HUDEP-2 (cell line): ENCODE results near the gene LRP1B.

Source experiments
- DNase-seq, 76 experiments: peaks; one replicate each; lab custom pipeline; 2025; ENCODE audit not compliant: unreplicated experiment in 76 of 76; lab: John Stamatoyannopoulos, UW

Gene LRP1B

GRCh38 chr2:141709756-141710155 is 421.1 kb downstream of the LRP1B start:
- no peak for DNase-seq

DNA sequence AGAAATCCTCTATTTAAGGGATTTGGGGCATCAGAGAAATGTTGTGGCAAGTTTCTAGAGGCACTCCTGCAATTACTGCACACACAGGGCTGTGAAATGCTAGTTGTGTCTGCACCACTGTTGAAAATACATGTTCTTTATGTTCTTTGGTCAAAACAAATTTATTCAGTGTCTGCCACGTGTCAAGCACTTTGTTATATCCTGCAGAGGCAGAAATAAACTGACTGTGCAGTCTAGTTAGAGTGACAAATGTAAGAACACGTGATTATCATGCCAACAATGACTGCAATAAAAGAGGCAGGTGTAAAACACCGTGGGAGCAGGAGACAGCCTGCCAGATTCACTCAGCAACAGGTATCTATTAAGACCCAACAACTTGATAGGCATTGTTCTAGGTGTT is 423.3 kb downstream of the LRP1B start:
- no peak for DNase-seq

GRCh38 chr2:141704541-141704940 is 426.3 kb downstream of the LRP1B start:
- DNase-seq, result peak in 1 of 76 experiments; percentile 1

- DNase-seq, result no peak
Observed at GRCh38 chr2:141703501-141703900, 427.3 kb downstream of the LRP1B start.

- DNase-seq, result no peak
Observed at GRCh38 chr2:141701618-141702017, 429.2 kb downstream of the LRP1B start.

DNA sequence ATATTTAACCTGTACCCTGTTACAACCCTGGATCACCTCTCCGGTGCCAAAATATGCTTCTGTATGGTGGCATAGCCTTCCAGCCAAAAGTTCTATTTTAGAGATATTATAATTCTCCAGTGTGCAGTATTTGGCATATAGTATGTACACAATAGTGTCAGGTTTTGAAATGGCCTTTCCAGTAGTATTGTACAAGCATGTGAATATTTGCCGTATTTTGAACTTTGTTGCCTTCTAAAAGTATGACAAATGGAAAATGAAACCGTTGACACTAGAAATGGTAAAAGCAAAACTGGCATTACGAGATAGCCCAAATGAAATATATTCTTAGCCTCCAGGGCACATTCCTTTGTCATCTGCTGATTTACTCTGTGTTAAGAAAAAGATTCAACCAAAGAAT is 431.2 kb downstream of the LRP1B start:
- DNase-seq, result no peak

- DNase-seq, result no peak
Observed at GRCh38 chr2:141698500-141698899, 432.3 kb downstream of the LRP1B start.

DNA sequence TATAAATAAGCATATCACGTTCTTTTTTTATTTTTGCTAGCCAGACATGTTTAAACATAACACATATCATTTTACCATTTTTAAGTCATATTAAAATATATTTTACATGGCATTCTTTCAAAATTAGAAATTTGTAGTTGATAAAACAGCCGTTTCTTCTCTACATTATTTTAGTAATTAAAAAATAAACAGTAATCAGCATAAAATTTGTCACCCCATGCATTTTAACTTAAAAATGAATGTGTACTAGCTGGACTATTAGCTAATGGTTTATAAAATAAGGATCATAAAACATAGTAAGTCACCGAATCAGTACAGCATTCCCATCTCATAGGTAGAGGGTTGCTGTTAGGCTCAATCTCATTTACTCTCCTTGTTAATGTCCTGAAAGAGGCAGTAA is 433.8 kb downstream of the LRP1B start:
- no peak for DNase-seq

GRCh38 chr2:141694180-141694579 is 436.6 kb downstream of the LRP1B start:
- no peak for DNase-seq

DNA sequence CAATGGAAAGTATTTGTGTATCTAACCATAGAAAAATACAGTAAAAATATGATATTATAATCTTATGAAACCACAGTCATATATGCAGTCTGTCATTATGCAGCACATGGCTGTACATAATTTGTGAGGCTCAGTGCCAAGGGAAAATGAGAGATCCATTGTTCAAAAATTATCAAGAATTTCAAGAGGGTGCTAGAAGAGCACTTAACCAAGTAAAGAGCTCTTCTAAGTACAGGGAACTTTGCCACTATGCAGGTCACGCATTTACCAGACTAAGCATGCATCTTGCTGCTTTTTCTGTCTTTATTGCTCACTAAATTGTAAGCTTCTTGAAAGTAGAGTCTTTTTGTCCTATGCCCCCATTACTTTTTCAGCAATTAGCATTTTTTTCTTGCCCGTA is 438.0 kb downstream of the LRP1B start:
- no peak for DNase-seq

GRCh38 chr2:141676139-141676538 is 454.7 kb downstream of the LRP1B start:
- DNase-seq, result no peak

GRCh38 chr2:141666191-141666590 is 464.6 kb downstream of the LRP1B start:
- no peak for DNase-seq

DNA sequence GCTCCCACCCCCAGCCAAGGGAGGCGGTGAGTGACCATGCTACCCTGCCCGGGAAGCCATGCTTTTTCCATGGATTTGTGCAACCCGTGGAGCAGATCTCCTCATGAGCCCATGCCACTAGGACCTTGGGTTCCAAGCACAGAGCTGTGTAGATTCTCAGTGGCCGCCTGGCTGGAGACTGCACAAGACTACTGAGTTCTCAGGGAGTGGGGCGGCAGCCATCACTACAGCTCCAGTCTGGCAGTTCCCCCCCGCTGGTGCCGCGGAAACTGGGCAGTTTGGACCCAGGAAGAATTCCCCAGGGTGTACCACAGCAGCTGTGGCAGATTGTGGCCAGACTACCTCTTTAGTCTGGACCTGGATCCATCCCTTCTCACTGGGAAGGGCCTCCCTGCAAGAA is 470.6 kb downstream of the LRP1B start:
- no peak for DNase-seq

GRCh38 chr2:141654311-141654710 is 476.5 kb downstream of the LRP1B start:
- no peak for DNase-seq

DNA sequence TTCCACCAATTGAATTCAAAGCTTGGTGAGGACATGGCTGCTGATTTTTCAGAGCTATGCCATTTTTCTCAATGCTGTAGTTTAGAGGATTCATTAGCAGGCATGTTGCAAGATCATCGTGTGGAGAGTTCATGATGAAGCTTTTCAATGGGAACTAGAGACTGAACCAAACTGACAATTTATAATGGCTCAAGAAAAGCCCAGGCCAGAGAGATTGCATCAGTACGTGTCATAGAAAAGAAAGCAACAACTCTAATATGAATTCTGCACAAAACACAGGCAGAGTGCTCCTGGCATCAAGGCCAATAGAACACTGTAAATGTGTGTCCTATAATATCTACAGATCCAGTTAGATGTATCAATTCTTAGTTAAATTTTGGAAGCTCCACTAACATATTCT is 477.6 kb downstream of the LRP1B start:
- DNase-seq, result no peak

- no peak for DNase-seq
Observed at GRCh38 chr2:141652308-141652707, 478.5 kb downstream of the LRP1B start.

DNA sequence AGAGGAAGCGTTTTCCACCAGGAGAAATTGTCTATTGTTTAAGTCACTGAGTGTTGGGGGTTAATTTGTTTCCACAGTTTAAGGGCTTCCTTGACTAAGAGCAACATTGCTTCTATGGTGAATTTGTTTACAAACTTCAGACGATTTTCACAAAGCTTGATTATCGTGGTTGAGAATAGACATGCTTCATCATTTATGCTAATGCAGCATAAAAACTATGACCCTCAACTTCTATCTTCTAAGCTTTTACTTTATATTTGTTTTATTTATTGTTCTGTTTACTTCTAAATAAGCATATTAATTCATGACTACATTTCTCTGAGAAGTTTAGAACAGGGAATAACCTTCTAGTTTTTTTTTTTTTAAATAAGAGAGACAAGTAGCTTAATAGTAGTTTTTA is 483.5 kb downstream of the LRP1B start:
- no peak for DNase-seq

- no peak for DNase-seq
Observed at GRCh38 chr2:141641462-141641861, 489.4 kb downstream of the LRP1B start.

GRCh38 chr2:141639809-141640208 is 491.0 kb downstream of the LRP1B start:
- DNase-seq, result no peak

DNA sequence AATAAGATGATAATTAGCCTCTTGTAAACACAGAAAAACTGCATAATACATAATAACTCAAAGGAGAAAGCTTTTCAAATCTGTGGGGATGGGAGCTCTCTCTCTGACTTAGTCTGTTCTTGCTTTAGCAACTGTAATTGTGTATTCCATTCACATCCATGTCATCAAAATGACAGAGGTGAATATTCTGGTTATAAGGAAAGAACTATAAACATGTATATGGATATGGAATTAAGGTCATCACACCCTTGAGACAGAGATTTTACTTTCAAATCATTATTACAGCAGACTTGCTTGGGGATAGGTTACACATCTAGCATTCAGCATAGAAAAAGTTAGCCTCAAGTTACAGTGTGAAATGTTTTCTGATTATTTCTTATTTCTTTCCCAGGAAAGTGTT is 497.7 kb downstream of the LRP1B start:
- DNase-seq, result no peak

GRCh38 chr2:141630407-141630930 is 500.3 kb downstream of the LRP1B start:
- no peak for DNase-seq

DNA sequence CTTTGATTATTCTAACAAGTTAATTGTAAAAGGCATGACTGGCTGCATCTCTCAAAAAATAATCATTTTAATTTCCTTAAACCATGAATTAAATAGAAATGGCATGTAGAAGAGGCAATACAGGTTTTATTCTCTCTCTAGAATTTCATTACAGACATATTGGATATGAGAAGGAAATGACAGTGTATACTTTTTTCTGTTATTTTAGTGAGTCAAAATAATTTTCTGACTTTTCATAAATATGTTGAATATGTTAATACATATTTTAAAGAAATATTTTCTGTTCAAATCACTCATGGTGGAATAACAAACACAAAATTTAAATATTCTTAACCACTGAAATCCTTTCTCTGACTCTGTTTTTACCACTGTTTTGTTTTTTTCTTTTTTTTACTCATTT is 510.4 kb downstream of the LRP1B start:
- no peak for DNase-seq

DNA sequence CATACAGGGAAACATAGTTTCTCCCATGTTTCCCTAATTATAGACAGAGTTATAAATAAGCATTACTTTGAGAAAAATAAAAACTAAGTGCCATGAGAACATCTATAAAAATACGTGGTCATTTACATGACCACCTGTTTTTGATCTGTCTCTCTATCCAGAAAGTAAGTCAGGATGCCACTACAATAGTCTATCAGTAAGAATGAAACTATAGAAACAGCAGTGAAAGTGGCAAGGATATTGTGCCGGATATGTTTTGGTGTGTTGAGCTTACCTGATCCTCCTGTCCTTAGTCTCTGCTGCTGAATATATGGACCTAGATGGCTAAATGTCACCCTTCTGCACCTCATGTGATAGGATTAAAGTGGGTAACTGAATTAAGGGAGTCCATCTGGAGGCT is 512.4 kb downstream of the LRP1B start:
- DNase-seq, result no peak
